ENCODE measurements around the gene SCRN3. TPM values are rescaled to one million over a fixed set of nuclear protein-coding genes. Genes with fewer than 3 reads are reported as not detected.

Gene SCRN3
- 20.5 TPM for total RNA-seq (2013)
- polyA plus RNA-seq (10 to 100 TPM in 1 of 3 donors, 1 to 10 TPM in 2; 6.5 to 11.2 (median 7.2) TPM), polyA minus RNA-seq (6.8 and 8.1 TPM in 2 replicates), total RNA-seq (0.67 to 9.1 (median 4.6) reads per million in 11 experiments)

DNA sequence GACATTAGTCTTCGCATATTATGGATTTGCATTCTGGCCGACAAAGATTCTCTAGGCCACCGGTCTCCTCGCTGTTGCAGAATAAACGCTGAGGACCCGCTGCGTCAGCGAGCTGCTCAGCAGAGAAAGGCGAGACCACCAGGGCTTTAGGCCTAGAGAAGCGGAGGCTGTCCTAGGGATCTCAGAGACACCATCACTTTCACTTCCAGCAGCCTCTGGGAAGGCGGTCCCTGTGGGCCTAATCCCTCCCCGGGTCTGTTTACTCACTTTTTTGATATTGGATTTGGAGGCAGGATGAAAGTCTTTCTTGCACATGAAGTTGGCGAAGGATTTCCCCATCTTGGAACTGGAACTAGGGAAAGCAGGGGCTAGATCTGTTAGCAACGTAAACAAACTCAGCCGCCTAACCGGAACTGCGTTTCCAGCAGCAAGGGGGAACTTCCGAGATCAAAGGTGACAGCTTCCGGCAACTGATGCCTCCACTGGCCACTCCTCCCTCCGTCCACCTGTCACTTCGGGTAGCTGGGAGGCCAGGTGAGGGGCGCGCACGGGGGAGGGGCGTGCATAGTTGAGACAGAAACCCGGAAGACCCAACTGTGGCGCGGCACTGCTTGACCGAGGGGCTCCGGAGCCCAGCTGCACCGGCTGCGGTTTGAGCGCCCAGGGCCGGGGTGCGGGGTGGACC is at the start of gene SCRN3:
SCRN3 (plus strand) TSS at position 447 of the 685 bp plus-strand sequence. CDS start 2,554 bp downstream, outside the sequence.
- no peak for TF ChIP-seq CTCF (IDR thresholded peaks at IDR 0.05)
- peak; percentile 65 to 83 (median 77) for DNase-seq
- H3K9me3 ChIP-seq (replicated peaks in 1 of 2; ENCODE audit: control insufficient read depth in 1 of 2, insufficient read depth in 1 of 2, low read length in 2 of 2): no peaks in the 10 kb centered on the region
- H3K27ac ChIP-seq (ENCODE audit: low read depth in 1 of 2, low read length in 2 of 2): peak within 1 kb of the TSS; percentile 96 to 98
- peaks cover 65% of the 10 kb centered on the region for H3K79me2 ChIP-seq (ENCODE audit: insufficient read depth, low read length)
- H3K36me3 ChIP-seq (replicated peaks in 1 of 2; ENCODE audit: control insufficient read depth in 1 of 2, insufficient read depth in 2 of 2, low read length in 2 of 2): peaks cover 4 to 37% of the 10 kb centered on the region in 2 donors
- peaks cover 15 to 31% of the 10 kb centered on the region in 2 donors for H3K4me1 ChIP-seq (ENCODE audit: control insufficient read depth in 1 of 2, insufficient read depth in 2 of 2, low read length in 2 of 2)
- Mint-ChIP-seq H3K36me3 (peaks cover 28 to 37% of the 10 kb centered on the region in 2 donors), H3K4me1 (peaks cover 40% of the 10 kb centered on the region), H3K27ac (peak within 1 kb of the TSS; percentile 99 to 100 (median 99)), H3K27me3 (ENCODE audit: low read depth in 3 of 3) (peaks cover 0 to 2% (median 0%) of the 10 kb centered on the region in 3 donors), H3K9me3 (peaks cover 0 to 7% (median 2%) of the 10 kb centered on the region in 7 donors), H3K4me3 (peak within 1 kb of the TSS; percentile 96 to 100)
- no peaks in the 10 kb centered on the region for H4K20me1 ChIP-seq (ENCODE audit: insufficient read depth, low read length)
- H3K27me3 ChIP-seq (ENCODE audit: control insufficient read depth in 2 of 2, insufficient read depth in 2 of 2, low read length in 2 of 2): no peaks in the 10 kb centered on the region
- WGBS (ENCODE audit: insufficient coverage): 0% methylated on average over 29 of the region's 35 CpGs
- peak within 1 kb of the TSS; percentile 76 for H3K4me2 ChIP-seq (replicated peaks; ENCODE audit: extremely low read depth, low read length, poor library complexity, severe bottlenecking)
- intact Hi-C loops (cut with micrococcal nuclease): no loop called here
- peak within 1 kb of the TSS; percentile 98 for H2AFZ ChIP-seq (ENCODE audit: insufficient read depth, low read depth, low read length, poor library complexity, severe bottlenecking)
- H3K9ac ChIP-seq (ENCODE audit: insufficient read depth, low read length, poor library complexity, severe bottlenecking): peak within 1 kb of the TSS; percentile 91
- H3K4me3 ChIP-seq (replicated peaks in 1 of 3; ENCODE audit: low read depth in 2 of 3, low read length in 3 of 3): peak within 1 kb of the TSS; percentile 94 to 99 (median 94)

- Mint-ChIP-seq H3K27ac (no peak overlapping the region), H3K4me3 (no peak overlapping the region), H3K4me1 (peaks cover 2% of the 10 kb centered on the region), H3K9me3 (peaks cover 0 to 2% (median 0%) of the 10 kb centered on the region in 7 donors), H3K27me3 (ENCODE audit: low read depth in 3 of 3) (peaks cover 12 to 16% (median 14%) of the 10 kb centered on the region in 3 donors), H3K36me3 (peaks cover 47 to 53% of the 10 kb centered on the region in 2 donors)
- Histone ChIP-seq H3K27me3 (ENCODE audit: control insufficient read depth in 2 of 2, insufficient read depth in 2 of 2, low read length in 2 of 2) (peaks cover 9 to 14% of the 10 kb centered on the region in 2 donors), H3K9me3 (replicated peaks in 1 of 2; ENCODE audit: control insufficient read depth in 1 of 2, insufficient read depth in 1 of 2, low read length in 2 of 2) (no peaks in the 10 kb centered on the region), H2AFZ (ENCODE audit: insufficient read depth, low read depth, low read length, poor library complexity, severe bottlenecking) (no peak overlapping the region), H3K79me2 (ENCODE audit: insufficient read depth, low read length) (no peaks in the 10 kb centered on the region), H3K4me2 (replicated peaks; ENCODE audit: extremely low read depth, low read length, poor library complexity, severe bottlenecking) (no peak overlapping the region), H3K4me1 (ENCODE audit: control insufficient read depth in 1 of 2, insufficient read depth in 2 of 2, low read length in 2 of 2) (no peaks in the 10 kb centered on the region), H3K27ac (ENCODE audit: low read depth in 1 of 2, low read length in 2 of 2) (no peak overlapping the region), H3K9ac (ENCODE audit: insufficient read depth, low read length, poor library complexity, severe bottlenecking) (no peak overlapping the region), H3K4me3 (replicated peaks in 1 of 3; ENCODE audit: low read depth in 2 of 3, low read length in 3 of 3) (no peak overlapping the region), H4K20me1 (ENCODE audit: insufficient read depth, low read length) (peaks cover 21% of the 10 kb centered on the region), H3K36me3 (replicated peaks in 1 of 2; ENCODE audit: control insufficient read depth in 1 of 2, insufficient read depth in 2 of 2, low read length in 2 of 2) (peaks cover 36 to 61% of the 10 kb centered on the region in 2 donors)
- no peak for DNase-seq
- TF ChIP-seq CTCF (IDR thresholded peaks at IDR 0.05): no peak
- WGBS (ENCODE audit: insufficient coverage): no CpG with 5 or more reads among the region's 2 CpGs
- intact Hi-C loops (cut with micrococcal nuclease): no loop called here
These were observed 45.5 kb upstream of the SCRN3 start for GRCh38 chr2:174350018-174350417.

Data from CD14-positive monocyte (primary cell).